Tibial artery (tissue), 4 donors: Measurements from ENCODE around the gene RHAG.

ENCODE experiments used
- DNase-seq, 2 donors: peaks; one replicate each; pipeline ENCODE4 v3.0.0-alpha.2; 2019
- H3K27ac ChIP-seq, 2 donors: fragments of 200-600 bp; sonication (generic) in 1 of 2; 1 replicate in 1 of 2; 2 replicates in 1 of 2; pipeline ENCODE4 v1.5.1; 2018 to 2019; ENCODE audit warnings: mild to moderate bottlenecking in 1 of 2
- H3K27me3 ChIP-seq, 2 donors: fragments of 200-600 bp; sonication (generic) in 1 of 2; one replicate each; pipeline versions ENCODE4 v1.5.1 to v1.6.0; 2016 to 2019
- H3K36me3 ChIP-seq, 3 donors: fragments of 200-600 bp; sonication (generic) in 2 of 3; one replicate each; pipeline ENCODE4 v1.5.1; 2016 to 2019; ENCODE audit warnings: mild to moderate bottlenecking in 2 of 3
- H3K4me1 ChIP-seq, 4 donors: fragments of 200-600 bp; sonication (generic) in 2 of 4; 1 replicate in 3 of 4; 2 replicates in 1 of 4; pipeline ENCODE4 v1.5.1; 2016 to 2019
- H3K4me3 ChIP-seq, 2 donors: fragments of 200-600 bp; sonication (generic) in 1 of 2; 1 replicate in 1 of 2; 2 replicates in 1 of 2; pipeline ENCODE4 v1.5.1; 2018 to 2019; ENCODE audit warnings: mild to moderate bottlenecking in 2 of 2
- H3K9me3 ChIP-seq, 3 donors: fragments of 200-600 bp; sonication (generic) in 1 of 3; one replicate each; pipeline ENCODE4 v1.5.1; 2016 to 2019
- CTCF ChIP-seq, 2 experiments: fragments of 200-600 bp in 1 of 2; fragments of 450-650 bp in 1 of 2; IDR thresholded peaks; one replicate each; pipeline ENCODE4 v1.5.1; 2017 to 2019; ENCODE audit warnings: antibody characterized with exemption in 2 of 2, mild to moderate bottlenecking in 1 of 2, moderate library complexity in 1 of 2
- intact Hi-C: fragments of 100-400 bp; cut with DNase I; formaldehyde crosslinking; loops from one replicate; pipeline ENCODE4 v1.15.0; 2023; ENCODE audit warnings: low total_unique reads

Gene RHAG

GRCh38 chr6:49636713-49637349 lies at the start of gene RHAG:
Gene RHAG (minus strand): TSS chr6:49636839. CDS start chr6:49636812, 27 bp downstream.
- no peak for TF ChIP-seq CTCF (IDR thresholded peaks at IDR 0.05)
- H3K27ac ChIP-seq = no peak within 1 kb of the TSS
- no peak for DNase-seq
- intact Hi-C loops = no loop called here
- no peaks in the 10 kb centered on the region for H3K27me3 ChIP-seq
- H3K4me3 ChIP-seq = no peak within 1 kb of the TSS
- H3K4me1 ChIP-seq = no peaks in the 10 kb centered on the region
- H3K9me3 ChIP-seq = no peaks in the 10 kb centered on the region
- no peaks in the 10 kb centered on the region for H3K36me3 ChIP-seq

GRCh38 chr6:49676671-49677281 lies 40.1 kb upstream of the RHAG start:
- no peak for DNase-seq
- Histone ChIP-seq H3K4me1 (no peaks in the 10 kb centered on the region), H3K9me3 (no peaks in the 10 kb centered on the region), H3K27ac (no peak overlapping the region), H3K4me3 (no peak overlapping the region), H3K27me3 (no peaks in the 10 kb centered on the region), H3K36me3 (no peaks in the 10 kb centered on the region)
- no peak for TF ChIP-seq CTCF (IDR thresholded peaks at IDR 0.05)
- intact Hi-C loops = no loop called here

- H3K36me3 ChIP-seq = no peaks in the 10 kb centered on the region
- no peaks in the 10 kb centered on the region for H3K27me3 ChIP-seq
- H3K4me1 ChIP-seq = no peaks in the 10 kb centered on the region
- DNase-seq = no peak
- H3K4me3 ChIP-seq = no peak overlapping the region
- TF ChIP-seq CTCF (IDR thresholded peaks at IDR 0.05) = no peak
- no peaks in the 10 kb centered on the region for H3K9me3 ChIP-seq
- H3K27ac ChIP-seq = no peak overlapping the region
- intact Hi-C loops = no loop called here
Measured at GRCh38 chr6:49675816-49676215, 39.2 kb upstream of the RHAG start.

GRCh38 chr6:49668083-49668511 lies 31.5 kb upstream of the RHAG start:
- no peak overlapping the region for H3K27ac ChIP-seq
- H3K9me3 ChIP-seq = no peaks in the 10 kb centered on the region
- no peaks in the 10 kb centered on the region for H3K4me1 ChIP-seq
- no peak for TF ChIP-seq CTCF (IDR thresholded peaks at IDR 0.05)
- H3K27me3 ChIP-seq = no peaks in the 10 kb centered on the region
- H3K36me3 ChIP-seq = no peaks in the 10 kb centered on the region
- intact Hi-C loops = no loop called here
- DNase-seq = no peak
- no peak overlapping the region for H3K4me3 ChIP-seq

GRCh38 chr6:49666930-49667757 lies 30.5 kb upstream of the RHAG start:
- Histone ChIP-seq H3K27me3 (no peaks in the 10 kb centered on the region), H3K4me3 (no peak overlapping the region), H3K36me3 (no peaks in the 10 kb centered on the region), H3K4me1 (no peaks in the 10 kb centered on the region), H3K27ac (no peak overlapping the region), H3K9me3 (no peaks in the 10 kb centered on the region)
- no peak for DNase-seq
- TF ChIP-seq CTCF (IDR thresholded peaks at IDR 0.05) = no peak
- intact Hi-C loops = no loop called here
